H9 (cell line): ENCODE results near the gene ABHD4. TPM values are rescaled to one million over a fixed set of nuclear protein-coding genes. Genes with fewer than 3 reads are reported as not detected.
A peak's percentile ranks its signal among the peaks of the same experiment; 100 is the strongest.

Experiments
- DNase-seq: peaks from one replicate; pipeline ENCODE4 v3.0.0-alpha.2; 2017
- H2AFZ ChIP-seq: one replicate; pipeline ENCODE4 v1.6.1; 2013; ENCODE audit warnings: mild to moderate bottlenecking, low read length, control low read depth, moderate library complexity
- H2AK5ac ChIP-seq: 2 replicates; pipeline ENCODE4 v1.6.1; 2013; ENCODE audit warnings: low read length, control low read depth, mixed read lengths; ENCODE audit not compliant: insufficient read length
- H2BK120ac ChIP-seq: one replicate; pipeline ENCODE4 v1.6.1; 2013; ENCODE audit warnings: low read depth, mild to moderate bottlenecking, low read length, control low read depth, inconsistent platforms; ENCODE audit not compliant: poor library complexity, severe bottlenecking
- H2BK12ac ChIP-seq: 2 replicates; pipeline ENCODE4 v1.6.1; 2013; ENCODE audit warnings: low read length, control low read depth, mixed read lengths, low read depth; ENCODE audit not compliant: insufficient read length
- H2BK15ac ChIP-seq: 2 replicates; pipeline ENCODE4 v1.6.1; 2013; ENCODE audit warnings: low read depth, low read length, control low read depth
- H2BK20ac ChIP-seq: one replicate; pipeline ENCODE4 v1.6.1; 2013; ENCODE audit warnings: low read depth, mild to moderate bottlenecking, low read length, control low read depth, inconsistent platforms; ENCODE audit not compliant: poor library complexity, severe bottlenecking
- H2BK5ac ChIP-seq: 2 replicates; pipeline ENCODE4 v1.6.1; 2013; ENCODE audit warnings: low read length, control low read depth, mixed read lengths; ENCODE audit not compliant: insufficient read length
- H3K14ac ChIP-seq: 2 replicates; pipeline ENCODE4 v1.6.1; 2013; ENCODE audit warnings: low read length, control low read depth; ENCODE audit not compliant: insufficient read depth
- H3K18ac ChIP-seq: 2 replicates; pipeline ENCODE4 v1.6.1; 2013; ENCODE audit warnings: low read depth, mild to moderate bottlenecking, mixed read lengths, low read length, control low read depth; ENCODE audit not compliant: insufficient read length
- H3K23ac ChIP-seq: 2 replicates; pipeline ENCODE4 v1.6.1; 2013; ENCODE audit warnings: low read length, control low read depth, mixed read lengths, low read depth; ENCODE audit not compliant: insufficient read length
- H3K23me2 ChIP-seq: 2 replicates; pipeline ENCODE4 v1.6.1; 2013; ENCODE audit warnings: low read depth, mild to moderate bottlenecking, mixed read lengths, low read length, control low read depth; ENCODE audit not compliant: insufficient read length, poor library complexity, severe bottlenecking
- H3K27ac ChIP-seq: 2 replicates; pipeline ENCODE4 v1.5.1; 2013; ENCODE audit warnings: low read length, control low read depth, mixed read lengths, low read depth; ENCODE audit not compliant: insufficient read length
- H3K27me3 ChIP-seq: 2 replicates; pipeline ENCODE4 v1.6.1; 2013; ENCODE audit warnings: low read length, control low read depth, inconsistent platforms; ENCODE audit not compliant: insufficient read depth
- H3K4ac ChIP-seq: 2 replicates; pipeline ENCODE4 v1.6.1; 2013; ENCODE audit warnings: low read depth, mild to moderate bottlenecking, control low read depth, inconsistent platforms, low read length, moderate library complexity
- H3K4me1 ChIP-seq: 2 replicates; pipeline ENCODE4 v1.6.1; 2013; ENCODE audit warnings: low read length, control low read depth, inconsistent platforms; ENCODE audit not compliant: insufficient read depth
- H3K4me2 ChIP-seq: 2 replicates; pipeline ENCODE4 v1.6.1; 2013; ENCODE audit warnings: low read length, control low read depth, mixed read lengths; ENCODE audit not compliant: insufficient read length, insufficient read depth
- H3K56ac ChIP-seq: 2 replicates; pipeline ENCODE4 v1.6.1; 2013; ENCODE audit warnings: low read depth, mild to moderate bottlenecking, mixed read lengths, low read length, control low read depth; ENCODE audit not compliant: insufficient read length
- H3K79me1 ChIP-seq: 2 replicates; pipeline ENCODE4 v1.6.1; 2013; ENCODE audit warnings: low read depth, mild to moderate bottlenecking, moderate library complexity, low read length, control low read depth, inconsistent platforms; ENCODE audit not compliant: insufficient read depth, poor library complexity, severe bottlenecking
- H3K79me2 ChIP-seq: 2 replicates; pipeline ENCODE4 v1.6.1; 2013; ENCODE audit warnings: low read length, control low read depth, inconsistent platforms; ENCODE audit not compliant: insufficient read depth
- H3K9ac ChIP-seq: 2 replicates; pipeline ENCODE4 v1.6.1; 2013; ENCODE audit warnings: low read length, control low read depth, mixed read lengths; ENCODE audit not compliant: insufficient read length; ENCODE audit errors: extremely low read depth
- H3K9me3 ChIP-seq: one replicate; pipeline ENCODE4 v1.6.1; 2013; ENCODE audit warnings: low read depth, low read length, inconsistent platforms; ENCODE audit not compliant: control insufficient read depth
- H3T11ph ChIP-seq: one replicate; pipeline ENCODE4 v1.6.1; 2013; ENCODE audit warnings: mild to moderate bottlenecking, low read length, control low read depth, inconsistent platforms
- H4K20me1 ChIP-seq: one replicate; pipeline ENCODE4 v1.6.1; 2013; ENCODE audit not compliant: control insufficient read depth, insufficient read length, insufficient read depth
- H4K5ac ChIP-seq: 2 replicates; pipeline ENCODE4 v1.6.1; 2013; ENCODE audit warnings: low read depth, mild to moderate bottlenecking, mixed read lengths, low read length, control low read depth; ENCODE audit not compliant: insufficient read length
- H4K8ac ChIP-seq: replicated peaks from 2 replicates; pipeline ENCODE4 v1.6.1; 2013; ENCODE audit warnings: low read length, control low read depth, mixed read lengths, low read depth; ENCODE audit not compliant: insufficient read length
- H4K91ac ChIP-seq: 2 replicates; pipeline ENCODE4 v1.6.1; 2013; ENCODE audit warnings: low read depth, mild to moderate bottlenecking, moderate library complexity, mixed read lengths, low read length, control low read depth; ENCODE audit not compliant: insufficient read length
- H3K27ac Mint-ChIP-seq, 3 experiments: 2 replicates in 2 of 3; 3 replicates in 1 of 3; pipeline ENCODE4 v1.8.0; 2020 to 2021; ENCODE audit warnings: mixed read lengths in 3 of 3, mild to moderate bottlenecking in 1 of 3, moderate library complexity in 1 of 3
- H3K27me3 Mint-ChIP-seq: 2 replicates; pipeline ENCODE4 v1.8.0; 2021; ENCODE audit warnings: low read depth, mild to moderate bottlenecking, moderate library complexity, mixed read lengths
- H3K36me3 Mint-ChIP-seq, 3 experiments: 2 replicates in 2 of 3; 3 replicates in 1 of 3; pipeline ENCODE4 v1.8.0; 2020 to 2021; ENCODE audit warnings: low read depth in 3 of 3, mixed read lengths in 3 of 3; ENCODE audit not compliant: insufficient read depth in 1 of 3
- H3K4me1 Mint-ChIP-seq, 2 experiments: 2 replicates each; pipeline ENCODE4 v1.8.0; 2020; ENCODE audit warnings: mixed read lengths in 2 of 2
- H3K4me3 Mint-ChIP-seq, 2 experiments: 2 replicates in 1 of 2; 3 replicates in 1 of 2; pipeline ENCODE4 v1.8.0; 2020 to 2021; ENCODE audit warnings: mild to moderate bottlenecking in 2 of 2, mixed read lengths in 2 of 2, moderate library complexity in 1 of 2
- H3K9me3 Mint-ChIP-seq, 2 experiments: 2 replicates in 1 of 2; 3 replicates in 1 of 2; pipeline ENCODE4 v1.8.0; 2020; ENCODE audit warnings: mild to moderate bottlenecking in 2 of 2, mixed read lengths in 2 of 2, moderate library complexity in 1 of 2
- total RNA-seq: library from RNA; stranded (reverse); gene quantifications from 2 replicates; pipeline ENCODE4 v1.2.1, GENCODE V29; 2021
- TF ChIP-seq, protein P1 (sequence below): fragments of 200-600 bp; sonication (generic); conservative IDR thresholded peaks from 3 replicates; pipeline ENCODE4 v1.8.0; 2021; ENCODE audit warnings: antibody characterized with exemption, mild to moderate bottlenecking

Gene ABHD4
- total RNA-seq, 1 experiment from 2014 or later: 21.8 TPM

DNA sequence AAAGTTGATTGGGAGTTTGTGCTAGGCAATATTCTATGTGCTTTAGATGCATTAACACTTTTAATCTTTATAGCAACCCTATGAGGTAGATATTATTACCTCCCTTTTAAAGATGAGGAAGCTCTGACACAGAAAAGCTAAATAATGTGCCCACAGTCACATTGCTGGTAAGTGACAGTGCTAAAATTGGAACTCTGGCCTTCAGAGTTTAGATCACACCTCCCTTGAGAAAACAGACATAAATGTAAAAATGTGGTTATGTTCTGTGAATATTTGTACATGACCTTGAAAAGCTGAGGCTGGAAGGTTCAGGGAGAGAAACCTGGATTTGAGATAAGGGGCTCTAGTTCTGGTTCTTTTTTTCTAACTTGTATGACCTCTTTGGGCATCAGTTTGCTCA is 1.9 kb downstream of the ABHD4 start:
- Histone ChIP-seq H3K4ac (no peak overlapping the region), H3K23ac (no peak overlapping the region), H2BK120ac (no peak overlapping the region), H2BK15ac (no peak overlapping the region), H3K4me2 (no peak overlapping the region), H3K23me2 (peaks cover 9% of the 10 kb centered on the region), H2AFZ (no peak overlapping the region), H3K4me1 (peaks cover 3% of the 10 kb centered on the region; the same call in 1 of the 2 replicates), H2AK5ac (no peak overlapping the region), H3K9me3 (no peaks in the 10 kb centered on the region), H3T11ph (no peak overlapping the region), H3K79me2 (no peaks in the 10 kb centered on the region), H4K8ac (no peak overlapping the region), H3K27me3 (no peaks in the 10 kb centered on the region), H4K91ac (no peak overlapping the region), H3K14ac (no peak overlapping the region), H2BK5ac (no peak overlapping the region), H2BK20ac (no peak overlapping the region), H3K9ac (no peak overlapping the region), H4K5ac (no peak overlapping the region), H2BK12ac (no peak overlapping the region), H3K56ac (no peak overlapping the region), H3K18ac (no peak overlapping the region), H4K20me1 (no peaks in the 10 kb centered on the region), H3K79me1 (no peaks in the 10 kb centered on the region), H3K27ac (no peak overlapping the region)
- DNase-seq: no peak
- peaks cover 20% of the 10 kb centered on the region in 2 experiments for H3K4me1 Mint-ChIP-seq
- no peaks in the 10 kb centered on the region; a peak in 1 of 5 replicates for H3K9me3 Mint-ChIP-seq
- H3K27me3 Mint-ChIP-seq: peaks cover 1% of the 10 kb centered on the region; the same call in 1 of the 2 replicates
- H3K27ac Mint-ChIP-seq: no peak overlapping the region
- TF ChIP-seq, protein P1, sequence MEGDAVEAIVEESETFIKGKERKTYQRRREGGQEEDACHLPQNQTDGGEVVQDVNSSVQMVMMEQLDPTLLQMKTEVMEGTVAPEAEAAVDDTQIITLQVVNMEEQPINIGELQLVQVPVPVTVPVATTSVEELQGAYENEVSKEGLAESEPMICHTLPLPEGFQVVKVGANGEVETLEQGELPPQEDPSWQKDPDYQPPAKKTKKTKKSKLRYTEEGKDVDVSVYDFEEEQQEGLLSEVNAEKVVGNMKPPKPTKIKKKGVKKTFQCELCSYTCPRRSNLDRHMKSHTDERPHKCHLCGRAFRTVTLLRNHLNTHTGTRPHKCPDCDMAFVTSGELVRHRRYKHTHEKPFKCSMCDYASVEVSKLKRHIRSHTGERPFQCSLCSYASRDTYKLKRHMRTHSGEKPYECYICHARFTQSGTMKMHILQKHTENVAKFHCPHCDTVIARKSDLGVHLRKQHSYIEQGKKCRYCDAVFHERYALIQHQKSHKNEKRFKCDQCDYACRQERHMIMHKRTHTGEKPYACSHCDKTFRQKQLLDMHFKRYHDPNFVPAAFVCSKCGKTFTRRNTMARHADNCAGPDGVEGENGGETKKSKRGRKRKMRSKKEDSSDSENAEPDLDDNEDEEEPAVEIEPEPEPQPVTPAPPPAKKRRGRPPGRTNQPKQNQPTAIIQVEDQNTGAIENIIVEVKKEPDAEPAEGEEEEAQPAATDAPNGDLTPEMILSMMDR: no peak
- H3K36me3 Mint-ChIP-seq: peaks cover 21 to 32% (median 29%) of the 10 kb centered on the region in 3 experiments
- H3K4me3 Mint-ChIP-seq: peak overlapping the region in 1 of 2 experiments; percentile 11; a peak in 3 of 5 replicates
